GM13977 (cell line): ENCODE data around the gene NHERF1.

ENCODE experiments used
- DNase-seq: peaks from one replicate; pipeline ENCODE4 v3.0.0; 2012; ENCODE audit warnings: low spot score
- in situ Hi-C: fragments of 300-500 bp; cut with MboI; formaldehyde crosslinking; loops from one replicate; pipeline ENCODE4 v1.12.0; 2022; ENCODE audit warnings: low sequenced_read_pairs, low pct_unique_long_range_greater_than_20kb, mixed read lengths, inconsistent platforms; ENCODE audit not compliant: unreplicated experiment
- TF ChIP-seq, protein P1 (sequence below): IDR thresholded peaks from 2 replicates; pipeline ENCODE4 v1.5.1; 2012; ENCODE audit warnings: mild to moderate bottlenecking, control low read depth; ENCODE audit not compliant: insufficient read depth; ENCODE audit errors: extremely low read depth, missing control alignments

NHERF1 gene

DNA sequence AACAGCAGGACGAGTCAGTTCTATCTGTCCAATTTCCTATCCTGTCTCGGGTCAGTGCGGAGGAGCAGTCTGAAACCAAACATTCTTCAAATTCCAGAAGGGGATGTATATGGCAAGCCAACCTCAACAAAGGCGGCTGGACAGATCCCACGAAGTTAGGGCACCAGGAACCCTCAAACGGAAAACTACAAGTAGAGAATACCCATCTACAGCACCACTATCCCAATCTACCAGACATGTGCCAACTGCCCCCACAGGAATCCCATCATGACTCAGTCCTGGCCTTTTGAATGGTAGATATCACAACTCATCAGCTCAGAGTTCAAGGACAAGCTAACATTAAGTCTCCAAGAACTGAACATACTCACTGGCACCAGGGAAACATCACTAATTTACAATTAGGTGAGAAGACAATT is 25.5 kb downstream of the NHERF1 start:
- DNase-seq, result no peak
- TF ChIP-seq, protein P1, sequence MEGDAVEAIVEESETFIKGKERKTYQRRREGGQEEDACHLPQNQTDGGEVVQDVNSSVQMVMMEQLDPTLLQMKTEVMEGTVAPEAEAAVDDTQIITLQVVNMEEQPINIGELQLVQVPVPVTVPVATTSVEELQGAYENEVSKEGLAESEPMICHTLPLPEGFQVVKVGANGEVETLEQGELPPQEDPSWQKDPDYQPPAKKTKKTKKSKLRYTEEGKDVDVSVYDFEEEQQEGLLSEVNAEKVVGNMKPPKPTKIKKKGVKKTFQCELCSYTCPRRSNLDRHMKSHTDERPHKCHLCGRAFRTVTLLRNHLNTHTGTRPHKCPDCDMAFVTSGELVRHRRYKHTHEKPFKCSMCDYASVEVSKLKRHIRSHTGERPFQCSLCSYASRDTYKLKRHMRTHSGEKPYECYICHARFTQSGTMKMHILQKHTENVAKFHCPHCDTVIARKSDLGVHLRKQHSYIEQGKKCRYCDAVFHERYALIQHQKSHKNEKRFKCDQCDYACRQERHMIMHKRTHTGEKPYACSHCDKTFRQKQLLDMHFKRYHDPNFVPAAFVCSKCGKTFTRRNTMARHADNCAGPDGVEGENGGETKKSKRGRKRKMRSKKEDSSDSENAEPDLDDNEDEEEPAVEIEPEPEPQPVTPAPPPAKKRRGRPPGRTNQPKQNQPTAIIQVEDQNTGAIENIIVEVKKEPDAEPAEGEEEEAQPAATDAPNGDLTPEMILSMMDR, result no peak
- in situ Hi-C loops, result loop anchor here (25.0 kb wide), 1 partner anchor 413 kb away; the partner anchor contains the start of gene SUMO2

DNA sequence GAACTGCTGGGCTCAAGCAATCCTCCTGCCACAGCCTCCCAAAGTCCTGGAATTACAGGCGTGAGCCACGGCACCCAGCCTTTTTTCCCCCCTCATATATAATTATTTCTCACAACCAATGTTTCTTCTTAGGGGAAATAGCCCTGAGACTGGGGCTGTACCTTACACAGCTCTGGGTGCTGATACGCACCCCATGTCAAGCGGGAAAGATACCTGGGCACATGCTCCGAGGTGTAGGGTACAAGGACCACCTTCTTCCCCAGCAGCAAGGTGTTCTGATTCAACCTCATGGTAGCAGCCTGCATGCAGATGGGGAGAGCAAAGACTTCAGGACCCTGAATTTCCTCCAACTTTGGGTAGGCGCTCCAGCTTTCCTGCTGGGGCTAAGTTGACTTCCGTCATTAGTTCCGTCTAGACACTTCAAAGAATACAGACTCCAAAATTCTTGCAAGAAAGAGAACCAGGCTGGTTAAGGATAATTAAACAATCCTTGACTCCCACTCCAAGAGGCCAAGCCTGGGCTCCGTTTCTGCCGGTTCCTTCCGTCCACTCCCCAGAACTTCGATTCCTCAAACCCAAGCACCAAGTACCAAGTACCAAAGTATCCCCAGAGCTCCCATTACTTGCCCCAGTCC is 27.1 kb downstream of the NHERF1 start:
- DNase-seq, result no peak
- in situ Hi-C loops, result no loop called here
- TF ChIP-seq, protein P1, result no peak

DNA sequence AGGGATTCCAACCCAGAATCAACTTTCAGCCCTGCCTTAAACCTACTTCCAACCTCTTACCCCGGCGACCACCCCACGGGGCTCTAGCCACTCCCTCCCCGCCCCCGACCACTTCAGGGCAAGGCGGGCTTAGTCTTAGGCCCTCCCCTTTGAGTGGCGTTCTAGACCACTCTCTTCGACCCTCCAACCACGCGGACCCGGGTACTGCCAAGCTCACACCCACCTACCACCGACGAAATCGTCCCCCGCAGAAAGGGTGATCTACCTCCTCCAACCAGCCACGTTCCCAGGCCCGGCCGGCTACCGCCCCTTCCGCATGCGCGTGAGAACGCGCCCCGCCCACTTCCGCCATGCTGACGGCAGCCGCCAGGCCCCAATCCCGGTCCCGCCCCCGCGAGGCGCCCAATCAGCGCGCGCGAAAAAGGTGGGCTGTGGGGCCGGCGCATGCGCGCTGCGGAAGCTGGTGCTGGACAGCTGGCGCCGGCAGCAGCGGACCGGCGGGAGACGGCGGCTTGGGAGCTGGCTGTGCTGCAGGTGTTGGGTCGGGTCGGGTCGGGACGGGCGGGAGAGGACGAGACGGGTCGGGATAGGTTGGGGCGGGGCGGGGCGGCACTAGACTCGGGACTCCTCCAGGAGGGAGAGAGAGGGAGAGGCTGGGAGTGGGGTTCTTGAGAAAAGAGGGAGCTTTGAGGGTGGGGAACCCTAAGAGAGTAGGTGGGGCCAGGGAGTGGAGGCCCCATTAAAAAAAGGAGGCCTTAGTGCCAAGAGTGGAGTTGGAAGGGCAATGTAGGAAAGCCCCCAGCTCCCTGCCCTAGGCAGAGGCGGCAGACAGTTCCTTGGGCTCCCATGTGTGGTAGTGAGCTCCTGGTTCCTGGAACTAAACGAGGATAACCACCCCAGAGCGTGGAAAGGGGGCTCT is 27.9 kb downstream of the NHERF1 start, which contains the start of gene NAT9:
Gene NAT9 (minus strand): TSS at position 302 of the 919 bp plus-strand sequence. CDS start 647 bp downstream, outside the sequence.
- DNase-seq, result peak; percentile 100
- in situ Hi-C loops, result no loop called here
- TF ChIP-seq, protein P1, result no peak

DNA sequence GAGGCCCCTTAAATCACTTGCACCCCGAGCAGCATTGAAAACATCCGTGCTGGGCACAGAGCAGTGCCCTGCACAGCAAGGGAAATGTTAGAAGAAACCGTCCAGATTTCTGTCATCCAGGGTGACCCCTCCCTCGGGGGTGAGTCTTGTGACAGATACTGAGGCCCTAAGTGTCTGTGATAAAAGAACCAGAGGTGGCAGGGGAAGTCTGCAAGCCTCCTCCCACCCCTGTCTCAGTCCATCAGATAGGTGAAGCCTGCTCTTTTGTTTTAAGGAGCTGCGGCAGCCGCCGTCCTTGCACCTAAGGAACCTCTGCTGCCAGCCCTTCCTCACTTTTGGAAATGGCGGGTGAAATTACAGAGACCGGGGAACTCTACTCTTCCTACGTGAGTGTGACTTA is 28.6 kb downstream of the NHERF1 start:
- no peak for DNase-seq
- TF ChIP-seq, protein P1, result no peak
- in situ Hi-C loops, result no loop called here

DNA sequence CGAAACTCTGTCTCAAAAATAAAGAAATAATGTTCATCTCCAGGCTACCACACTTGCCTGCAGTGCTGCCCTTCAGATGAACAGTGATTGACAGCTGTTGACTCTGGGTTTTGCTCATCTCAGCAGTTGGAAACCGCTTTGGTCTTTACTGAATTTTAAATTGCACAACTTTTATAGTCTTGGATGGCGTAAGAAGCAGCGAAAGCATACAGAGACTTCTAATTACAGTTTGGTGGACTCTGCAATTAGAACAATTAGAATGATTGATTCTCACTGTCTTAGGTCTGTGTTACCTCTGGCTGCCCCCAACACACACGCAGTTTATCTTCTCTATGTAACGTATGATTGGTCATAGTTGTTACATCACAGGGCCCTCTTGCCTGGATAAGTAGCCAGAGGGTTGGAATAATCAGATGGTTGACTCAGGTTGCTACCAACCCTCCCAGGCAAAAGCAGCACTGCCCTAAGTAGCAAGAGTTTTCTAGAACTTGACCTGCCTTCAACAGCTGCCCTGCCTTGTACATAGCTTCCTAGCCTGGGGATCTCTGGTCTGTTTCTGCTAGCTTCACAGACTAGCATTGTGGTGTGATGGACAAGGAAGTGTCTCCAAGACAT is 29.6 kb downstream of the NHERF1 start:
- no peak for DNase-seq
- in situ Hi-C loops, result no loop called here
- TF ChIP-seq, protein P1, result no peak

DNA sequence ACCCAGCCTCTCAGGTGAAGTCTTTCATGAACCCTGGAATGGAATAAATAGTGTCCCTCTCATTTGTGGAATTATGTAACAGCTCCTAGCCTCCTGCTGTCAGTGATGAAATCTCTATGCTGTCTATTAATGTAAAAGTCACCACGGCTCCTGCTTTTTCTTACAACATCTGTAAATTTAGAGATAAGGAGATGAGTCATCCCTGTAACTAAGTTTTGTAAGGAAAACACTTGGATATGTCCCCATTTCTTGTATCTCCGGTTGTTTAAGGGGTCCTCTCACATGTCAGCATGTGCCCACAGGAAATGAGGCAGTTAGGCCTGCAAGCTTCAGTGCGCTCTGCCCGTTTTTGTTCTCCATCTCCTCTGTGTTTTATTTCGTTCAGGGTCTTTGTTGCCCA is 30.5 kb downstream of the NHERF1 start:
- no peak for DNase-seq
- TF ChIP-seq, protein P1, result no peak
- in situ Hi-C loops, result no loop called here
